Keratinocyte (primary cell): ENCODE measurements around the gene ZNF274. TPM values are rescaled to one million over a fixed set of nuclear protein-coding genes. Genes with fewer than 3 reads are reported as not detected.
A peak's percentile ranks its signal among the peaks of the same experiment; 100 is the strongest.

Experiments
- DNase-seq: peaks from one replicate; pipeline ENCODE4 v3.0.0-alpha.2; 2011; ENCODE audit warnings: low read depth, missing footprints, low spot score
- FAIRE-seq: peaks from 2 replicates; lab custom pipeline; 2011; peaks lifted over from hg19 to GRCh38; lab: Jason Lieb, UNC
- H2AFZ ChIP-seq: 2 replicates; pipeline ENCODE4 v1.6.0; 2012; ENCODE audit warnings: low read length, control low read depth, inconsistent platforms; ENCODE audit not compliant: control insufficient read depth
- H3K27ac ChIP-seq: 2 replicates; pipeline ENCODE4 v1.5.1; 2011; ENCODE audit warnings: low read length; ENCODE audit not compliant: control insufficient read depth, insufficient read depth
- H3K27me3 ChIP-seq: 3 replicates; pipeline ENCODE4 v1.6.0; 2011; ENCODE audit warnings: low read length; ENCODE audit not compliant: control insufficient read depth, insufficient read depth; ENCODE audit errors: extremely low read depth
- H3K36me3 ChIP-seq, 2 experiments: 2 replicates in 1 of 2; 3 replicates in 1 of 2; pipeline ENCODE4 v1.5.1; 2011; ENCODE audit warnings: low read length in 2 of 2, mild to moderate bottlenecking in 1 of 2; ENCODE audit not compliant: control insufficient read depth in 2 of 2, insufficient read depth in 2 of 2; ENCODE audit errors: extremely low read depth in 1 of 2
- H3K4me1 ChIP-seq: 3 replicates; pipeline ENCODE4 v1.5.1; 2011; ENCODE audit warnings: low read length; ENCODE audit not compliant: control insufficient read depth, insufficient read depth; ENCODE audit errors: extremely low read depth
- H3K4me2 ChIP-seq: 3 replicates; pipeline ENCODE4 v1.6.0; 2011; ENCODE audit warnings: low read depth, low read length; ENCODE audit not compliant: control insufficient read depth, insufficient read depth; ENCODE audit errors: extremely low read depth
- H3K4me3 ChIP-seq, 3 experiments: fragments of 200-600 bp in 1 of 3; sonication (generic) in 1 of 3; 2 replicates in 2 of 3; 3 replicates in 1 of 3; pipeline ENCODE4 v1.5.1; 2011 to 2016; ENCODE audit warnings: low read length in 3 of 3, mild to moderate bottlenecking in 3 of 3, control low read depth in 2 of 3, inconsistent platforms in 1 of 3, low read depth in 1 of 3, mixed read lengths in 1 of 3, mixed run types in 1 of 3, moderate library complexity in 1 of 3; ENCODE audit not compliant: control insufficient read depth in 2 of 3, insufficient read depth in 2 of 3; ENCODE audit errors: extremely low read depth in 1 of 3
- H3K79me2 ChIP-seq: 2 replicates; pipeline ENCODE4 v1.6.0; 2012; ENCODE audit warnings: low read length; ENCODE audit not compliant: control insufficient read depth, insufficient read depth
- H3K9ac ChIP-seq: 3 replicates; pipeline ENCODE4 v1.6.0; 2011; ENCODE audit warnings: low read length; ENCODE audit not compliant: control insufficient read depth, insufficient read depth; ENCODE audit errors: extremely low read depth
- H3K9me1 ChIP-seq: 3 replicates; pipeline ENCODE4 v1.6.0; 2011; ENCODE audit warnings: low read length; ENCODE audit not compliant: control insufficient read depth, insufficient read depth; ENCODE audit errors: extremely low read depth
- H3K9me3 ChIP-seq: 2 replicates; pipeline ENCODE4 v1.5.1; 2012; ENCODE audit warnings: low read depth, low read length; ENCODE audit not compliant: control insufficient read depth
- H4K20me1 ChIP-seq: 3 replicates; pipeline ENCODE4 v1.6.0; 2011; ENCODE audit warnings: low read length; ENCODE audit not compliant: control insufficient read depth, insufficient read depth; ENCODE audit errors: extremely low read depth
- EZH2 ChIP-seq: IDR thresholded peaks from one replicate; pipeline ENCODE4 v1.6.1; 2012; ENCODE audit warnings: inconsistent platforms, mild to moderate bottlenecking, low read length, moderate library complexity
- dilution Hi-C: fragments of 300-500 bp; cut with MboI; formaldehyde crosslinking; loops from one replicate; pipeline ENCODE4 v1.7.0; 2020; ENCODE audit warnings: low sequenced_read_pairs; ENCODE audit not compliant: extremely low pct_ligation_motif_present
- polyA plus RNA-seq, 5 experiments: library from polyadenylated mRNA; depleted of rRNA in 3 of 5; stranded (reverse) in 3 of 5; stranded (forward) in 1 of 5; unstranded in 1 of 5; fragments of >200 nt; gene quantifications; 1 replicate in 1 of 5; 2 replicates in 3 of 5; 3 replicates in 1 of 5; pipeline versions ENCODE4 v1.2.1 to v1.2.3, GENCODE V29; 2011 to 2012; ENCODE audit warnings: missing spikeins in 2 of 5, low read depth in 1 of 5, low replicate concordance in 1 of 5
- TF ChIP-seq, protein P1 (sequence below), 3 experiments: IDR thresholded peaks in 1 of 3; conservative IDR thresholded peaks in 1 of 3; optimal IDR thresholded peaks in 1 of 3; 2 replicates in 2 of 3; 3 replicates in 1 of 3; pipeline versions ENCODE3 to v1.5.1; 2011; ENCODE audit warnings: low read length in 3 of 3, mild to moderate bottlenecking in 3 of 3, moderate library complexity in 2 of 3, control low read depth in 1 of 3, inconsistent platforms in 1 of 3; ENCODE audit not compliant: insufficient read depth in 2 of 3; ENCODE audit errors: extremely low read depth in 1 of 3

The ZNF274 gene
- polyA plus RNA-seq, 1 donor (not counting 4 experiments of a cell fraction or from before 2014, with no cell fraction given): 25.9 TPM

DNA sequence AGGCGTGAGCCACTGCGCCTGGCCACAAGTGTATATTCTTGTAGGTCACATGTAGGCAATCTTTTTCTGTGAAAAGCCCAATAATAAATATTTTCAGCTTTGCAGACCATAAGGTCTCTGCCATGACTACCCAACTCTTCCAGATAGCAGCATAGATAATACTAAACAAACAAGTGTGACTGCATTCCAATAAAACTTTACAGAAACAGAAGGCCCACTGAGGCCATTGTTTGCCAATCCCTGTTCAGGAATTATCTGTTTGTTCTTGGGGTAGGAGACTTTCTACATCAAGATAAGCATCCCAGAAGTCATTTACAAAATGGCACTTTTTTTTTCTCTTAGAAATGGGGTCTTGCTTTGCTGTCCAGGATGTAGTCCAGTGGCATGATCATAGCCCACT, 29.5 kb upstream of the ZNF274 start:
- Histone ChIP-seq H2AFZ (no peak overlapping the region), H3K4me3 (no peak overlapping the region), H3K4me1 (peaks cover 9% of the 10 kb centered on the region), H3K79me2 (peaks cover 20% of the 10 kb centered on the region), H3K27ac (no peak overlapping the region), H3K36me3 (no peaks in the 10 kb centered on the region), H3K9me1 (no peaks in the 10 kb centered on the region), H4K20me1 (no peaks in the 10 kb centered on the region), H3K4me2 (peak overlapping the region; percentile 79), H3K9me3 (no peaks in the 10 kb centered on the region), H3K27me3 (no peaks in the 10 kb centered on the region), H3K9ac (no peak overlapping the region)
- FAIRE-seq (no peak), DNase-seq (no peak)
- dilution Hi-C loops: no loop called here
- TF ChIP-seq, protein P1, sequence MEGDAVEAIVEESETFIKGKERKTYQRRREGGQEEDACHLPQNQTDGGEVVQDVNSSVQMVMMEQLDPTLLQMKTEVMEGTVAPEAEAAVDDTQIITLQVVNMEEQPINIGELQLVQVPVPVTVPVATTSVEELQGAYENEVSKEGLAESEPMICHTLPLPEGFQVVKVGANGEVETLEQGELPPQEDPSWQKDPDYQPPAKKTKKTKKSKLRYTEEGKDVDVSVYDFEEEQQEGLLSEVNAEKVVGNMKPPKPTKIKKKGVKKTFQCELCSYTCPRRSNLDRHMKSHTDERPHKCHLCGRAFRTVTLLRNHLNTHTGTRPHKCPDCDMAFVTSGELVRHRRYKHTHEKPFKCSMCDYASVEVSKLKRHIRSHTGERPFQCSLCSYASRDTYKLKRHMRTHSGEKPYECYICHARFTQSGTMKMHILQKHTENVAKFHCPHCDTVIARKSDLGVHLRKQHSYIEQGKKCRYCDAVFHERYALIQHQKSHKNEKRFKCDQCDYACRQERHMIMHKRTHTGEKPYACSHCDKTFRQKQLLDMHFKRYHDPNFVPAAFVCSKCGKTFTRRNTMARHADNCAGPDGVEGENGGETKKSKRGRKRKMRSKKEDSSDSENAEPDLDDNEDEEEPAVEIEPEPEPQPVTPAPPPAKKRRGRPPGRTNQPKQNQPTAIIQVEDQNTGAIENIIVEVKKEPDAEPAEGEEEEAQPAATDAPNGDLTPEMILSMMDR (optimal IDR thresholded peaks at IDR 0.05 in 1 of 3, IDR thresholded peaks at IDR 0.05 in 1 of 3, conservative IDR thresholded peaks at IDR 0.05 in 1 of 3; ENCODE audit: extremely low read depth in 1 of 3, insufficient read depth in 2 of 3, low read length in 3 of 3): no peak
- no peak for TF ChIP-seq EZH2

DNA sequence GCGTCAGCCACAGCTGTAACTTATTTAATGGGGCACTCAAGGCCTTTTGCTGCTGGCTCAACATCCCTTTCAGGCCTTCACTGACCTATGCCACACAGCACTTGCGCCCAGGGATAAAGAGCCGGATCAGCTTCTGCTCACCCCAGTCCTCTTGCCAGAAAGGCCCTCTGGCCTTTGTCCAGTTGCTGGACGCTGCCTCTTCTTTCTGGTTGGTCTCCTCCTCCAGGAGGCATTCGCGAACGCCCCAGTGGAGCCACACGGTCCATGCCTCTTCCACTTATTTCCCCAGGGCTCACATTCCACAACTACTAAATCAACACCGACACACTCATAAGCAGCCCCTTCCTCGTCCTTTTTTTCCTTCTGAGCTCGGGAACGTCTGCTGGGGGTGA, 28.6 kb upstream of the ZNF274 start:
- Histone ChIP-seq H2AFZ (peak overlapping the region; percentile 87), H4K20me1 (no peaks in the 10 kb centered on the region), H3K9ac (peak overlapping the region; percentile 81), H3K36me3 (no peaks in the 10 kb centered on the region), H3K4me2 (peak overlapping the region; percentile 79), H3K9me1 (no peaks in the 10 kb centered on the region), H3K27me3 (no peaks in the 10 kb centered on the region), H3K27ac (peak overlapping the region; percentile 64), H3K9me3 (no peaks in the 10 kb centered on the region), H3K4me1 (peaks cover 9% of the 10 kb centered on the region), H3K4me3 (peak overlapping the region; percentile 81 to 90 (median 84)), H3K79me2 (peaks cover 12% of the 10 kb centered on the region)
- TF ChIP-seq, protein P1 (optimal IDR thresholded peaks at IDR 0.05 in 1 of 3, IDR thresholded peaks at IDR 0.05 in 1 of 3, conservative IDR thresholded peaks at IDR 0.05 in 1 of 3; ENCODE audit: extremely low read depth in 1 of 3, insufficient read depth in 2 of 3, low read length in 3 of 3): no peak
- FAIRE-seq (no peak), DNase-seq (no peak)
- dilution Hi-C loops: no loop called here
